CD4-positive, alpha-beta T cell (primary cell): ENCODE data around the gene ILRUN. TPM values are rescaled to one million over a fixed set of nuclear protein-coding genes. Genes with fewer than 3 reads are reported as not detected.
"Not testable (repeated sequence)": the region's sequence is repeated elsewhere in the genome, so short reads cannot be mapped to it uniquely, and the experiment has no call there.

Source experiments
- ATAC-seq: fragments of 200-7000 bp; cut with Tn5 transposase; one replicate; pipeline ENCODE4 v1.10.0; 2022; ENCODE audit warnings: mild to moderate bottlenecking; ENCODE audit not compliant: poor library complexity
- CTCF ChIA-PET: fragments of 350-600 bp; sonication (Branson Sonifier 250); formaldehyde crosslinking; loops from one replicate; lab custom pipeline; 2021; ENCODE audit warnings: antibody characterized with exemption, inconsistent platforms; lab: Charles Lee
- POLR2A ChIA-PET: fragments of 350-600 bp; sonication (Branson Sonifier 250); formaldehyde crosslinking; loops from one replicate; lab custom pipeline; 2021; ENCODE audit warnings: antibody characterized with exemption, inconsistent platforms; lab: Charles Lee
- DNase-seq, 14 experiments: peaks; one replicate each; pipeline ENCODE4 v3.0.0-alpha.2; 2013 to 2020; ENCODE audit warnings: mixed read lengths in 2 of 14
- H3K27ac ChIP-seq, 2 donors: one replicate each; pipeline versions ENCODE4 v1.5.1 to v1.7.0; 2013; ENCODE audit warnings: low read length in 2 of 2, low read depth in 1 of 2, mild to moderate bottlenecking in 1 of 2
- H3K27me3 ChIP-seq, 2 experiments: 1 replicate in 1 of 2; 2 replicates in 1 of 2; pipeline versions ENCODE4 v1.6.1 to v1.7.0; 2013; ENCODE audit warnings: low read length in 2 of 2, control low read depth in 1 of 2, mild to moderate bottlenecking in 1 of 2, moderate library complexity in 1 of 2; ENCODE audit not compliant: insufficient read depth in 2 of 2, control insufficient read depth in 1 of 2
- H3K36me3 ChIP-seq: one replicate; pipeline ENCODE4 v1.6.1; 2013; ENCODE audit warnings: low read length, control low read depth; ENCODE audit not compliant: insufficient read depth
- H3K4me1 ChIP-seq: one replicate; pipeline ENCODE4 v1.6.1; 2013; ENCODE audit warnings: low read length, control low read depth; ENCODE audit not compliant: insufficient read depth
- H3K4me3 ChIP-seq: one replicate; pipeline ENCODE4 v1.5.1; 2013; ENCODE audit warnings: mild to moderate bottlenecking, low read length, moderate library complexity
- H3K9me3 ChIP-seq, 2 experiments: 1 replicate in 1 of 2; 2 replicates in 1 of 2; pipeline versions ENCODE4 v1.6.1 to v1.7.0; 2013; ENCODE audit warnings: low read length in 2 of 2, mild to moderate bottlenecking in 2 of 2, control low read depth in 1 of 2, moderate library complexity in 1 of 2; ENCODE audit not compliant: control insufficient read depth in 1 of 2, insufficient read depth in 1 of 2
- H3K27ac Mint-ChIP-seq: one replicate; pipeline ENCODE4 v1.8.0; 2020; ENCODE audit warnings: mixed read lengths
- H3K27me3 Mint-ChIP-seq: one replicate; pipeline ENCODE4 v1.8.0; 2021; ENCODE audit warnings: mixed read lengths
- H3K36me3 Mint-ChIP-seq: one replicate; pipeline ENCODE4 v1.8.0; 2021; ENCODE audit warnings: low read depth, mixed read lengths
- H3K4me1 Mint-ChIP-seq: one replicate; pipeline ENCODE4 v1.8.0; 2021; ENCODE audit warnings: low read depth, mixed read lengths
- H3K4me3 Mint-ChIP-seq: one replicate; pipeline ENCODE4 v1.8.0; 2020; ENCODE audit warnings: mild to moderate bottlenecking, mixed read lengths
- H3K9me3 Mint-ChIP-seq: one replicate; pipeline ENCODE4 v1.8.0; 2020; ENCODE audit warnings: mixed read lengths
- intact Hi-C, 2 experiments: fragments of 100-400 bp; cut with DNase I in 1 of 2; cut with micrococcal nuclease in 1 of 2; formaldehyde crosslinking; loops; one replicate each; pipeline versions ENCODE4 v1.15.1 to v1.9.0; 2023 to 2025; cut with DNase I, micrococcal nuclease
- total RNA-seq, 174 experiments: library from RNA in 2 of 174; stranded (reverse) in 2 of 174; gene quantifications; one replicate each; pipeline ENCODE4 v1.2.3 and lab custom pipeline; 2021 to 2026
- TF ChIP-seq, protein P1 (sequence below): fragments of 200-600 bp; IDR thresholded peaks from one replicate; pipeline ENCODE4 v1.8.0; 2022; ENCODE audit warnings: antibody characterized with exemption, mild to moderate bottlenecking

ILRUN gene
- total RNA-seq, 2 experiments from 2014 or later: 44.9 to 49.4 TPM

DNA sequence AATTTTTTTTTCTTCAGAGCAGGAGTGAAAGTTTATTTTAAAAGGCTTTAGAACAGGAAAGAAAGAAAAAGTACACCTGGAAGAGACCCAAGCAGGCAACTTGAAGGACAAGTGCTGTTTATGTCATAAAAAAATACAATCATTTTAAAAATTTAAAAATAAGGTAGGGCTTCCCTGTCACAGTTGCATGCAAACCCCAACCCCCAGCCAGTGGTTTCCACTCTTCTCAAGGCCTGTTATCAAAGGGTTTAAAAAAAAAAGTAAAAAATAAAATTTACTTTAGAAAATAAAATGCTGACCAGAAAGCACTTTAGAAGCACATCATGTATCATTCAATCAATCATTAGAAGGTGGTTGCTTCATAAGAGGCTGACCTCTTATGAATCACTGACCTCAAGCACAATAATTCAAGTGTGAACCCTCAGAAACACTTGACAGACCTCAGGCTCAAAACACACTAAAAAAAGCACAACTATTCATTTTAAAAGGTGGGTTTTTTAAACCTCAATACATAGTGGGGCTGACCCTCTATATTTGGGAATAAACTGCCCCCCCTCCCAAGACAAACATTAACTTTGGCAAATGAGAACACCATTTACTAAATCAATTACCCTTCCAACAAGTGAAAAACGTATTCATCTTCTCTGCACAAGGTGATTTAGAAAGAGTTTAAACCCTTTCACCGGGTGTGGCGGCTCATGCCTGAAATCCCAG, 15.6 kb downstream of the ILRUN start:
- Mint-ChIP-seq H3K36me3 (peaks cover 4% of the 10 kb centered on the region), H3K27me3 (no peaks in the 10 kb centered on the region), H3K27ac (no peak overlapping the region), H3K9me3 (no peaks in the 10 kb centered on the region), H3K4me3 (no peak overlapping the region), H3K4me1 (peaks cover 40% of the 10 kb centered on the region)
- Histone ChIP-seq H3K4me1 (peaks cover 29% of the 10 kb centered on the region), H3K4me3 (no peak overlapping the region), H3K36me3 (no peaks in the 10 kb centered on the region), H3K27ac (no peak overlapping the region), H3K27me3 (no peaks in the 10 kb centered on the region), H3K9me3 (no peaks in the 10 kb centered on the region)
- DNase-seq (peak in 1 of 14 experiments; percentile 12), ATAC-seq (no peak)
- ChIA-PET POLR2A (no interaction called here), CTCF (interaction anchor here (0.7 kb wide), 1 partner anchor 1701 kb away, joined by 3 read pairs; no protein-coding TSS in a partner anchor)
- TF ChIP-seq, protein P1, sequence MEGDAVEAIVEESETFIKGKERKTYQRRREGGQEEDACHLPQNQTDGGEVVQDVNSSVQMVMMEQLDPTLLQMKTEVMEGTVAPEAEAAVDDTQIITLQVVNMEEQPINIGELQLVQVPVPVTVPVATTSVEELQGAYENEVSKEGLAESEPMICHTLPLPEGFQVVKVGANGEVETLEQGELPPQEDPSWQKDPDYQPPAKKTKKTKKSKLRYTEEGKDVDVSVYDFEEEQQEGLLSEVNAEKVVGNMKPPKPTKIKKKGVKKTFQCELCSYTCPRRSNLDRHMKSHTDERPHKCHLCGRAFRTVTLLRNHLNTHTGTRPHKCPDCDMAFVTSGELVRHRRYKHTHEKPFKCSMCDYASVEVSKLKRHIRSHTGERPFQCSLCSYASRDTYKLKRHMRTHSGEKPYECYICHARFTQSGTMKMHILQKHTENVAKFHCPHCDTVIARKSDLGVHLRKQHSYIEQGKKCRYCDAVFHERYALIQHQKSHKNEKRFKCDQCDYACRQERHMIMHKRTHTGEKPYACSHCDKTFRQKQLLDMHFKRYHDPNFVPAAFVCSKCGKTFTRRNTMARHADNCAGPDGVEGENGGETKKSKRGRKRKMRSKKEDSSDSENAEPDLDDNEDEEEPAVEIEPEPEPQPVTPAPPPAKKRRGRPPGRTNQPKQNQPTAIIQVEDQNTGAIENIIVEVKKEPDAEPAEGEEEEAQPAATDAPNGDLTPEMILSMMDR: no peak
- intact Hi-C loops: no loop called here

DNA sequence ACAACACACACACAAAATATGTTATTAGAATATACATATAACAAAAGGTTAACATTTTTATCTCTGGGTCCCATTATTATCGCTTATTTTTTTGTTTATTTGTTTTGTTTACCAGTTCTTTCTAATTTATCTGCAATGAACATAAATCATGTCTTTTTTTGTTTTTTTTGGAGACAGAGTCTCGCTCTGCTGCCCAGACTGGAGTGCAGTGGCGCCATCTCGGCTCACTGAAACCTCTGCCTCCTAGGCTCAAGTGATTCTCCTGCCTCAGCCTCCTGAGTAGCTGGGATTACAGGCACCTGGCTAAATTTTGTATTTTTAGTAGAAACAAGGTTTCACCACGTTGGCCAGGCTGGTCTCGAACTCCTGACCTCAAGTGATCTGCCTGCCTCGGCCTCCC, 16.3 kb downstream of the ILRUN start:
- ATAC-seq, H3K27ac Mint-ChIP-seq, H3K9me3 Mint-ChIP-seq, H3K9me3 ChIP-seq, POLR2A ChIA-PET, H3K27ac ChIP-seq, H3K36me3 ChIP-seq, intact Hi-C loops, DNase-seq, H3K4me3 ChIP-seq, H3K27me3 Mint-ChIP-seq, H3K36me3 Mint-ChIP-seq, H3K4me3 Mint-ChIP-seq, CTCF ChIA-PET, H3K27me3 ChIP-seq: not testable (repeated sequence)
- peaks cover 41% of the 10 kb centered on the region for H3K4me1 Mint-ChIP-seq
- peaks cover 29% of the 10 kb centered on the region for H3K4me1 ChIP-seq

DNA sequence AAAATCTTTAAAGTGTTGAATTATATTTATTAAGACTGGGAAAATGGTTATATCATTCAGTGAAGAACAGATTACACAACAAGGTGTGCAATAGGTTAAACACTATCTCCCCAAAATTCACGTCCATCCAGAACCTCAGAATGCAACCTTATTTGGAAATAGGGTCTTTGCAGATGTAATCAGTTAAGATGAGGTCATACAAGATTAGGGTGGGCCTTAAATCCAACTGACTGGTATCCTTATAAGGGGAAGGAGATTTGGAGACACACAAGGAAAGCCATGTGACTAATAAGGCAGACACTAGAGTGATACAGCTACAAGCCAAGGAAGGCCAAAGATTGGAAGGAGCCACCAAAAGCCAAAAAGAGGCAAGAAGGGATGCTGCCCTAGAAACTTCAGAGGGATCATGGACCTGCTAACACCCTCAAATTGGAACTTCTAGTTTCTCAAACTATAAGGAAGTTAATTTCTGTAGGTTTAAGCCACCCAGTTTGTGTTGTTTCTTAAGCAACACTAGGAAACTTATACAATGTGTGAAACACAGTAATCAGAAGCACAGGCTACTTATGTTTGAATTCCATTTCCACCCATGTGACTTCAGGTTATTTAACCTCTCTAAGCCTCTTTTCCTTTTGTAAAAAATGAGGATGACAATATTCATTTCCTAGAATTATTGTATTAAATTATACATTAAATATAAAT, 16.9 kb downstream of the ILRUN start:
- CTCF ChIA-PET: no interaction called here
- H3K4me3 ChIP-seq: no peak overlapping the region
- H3K9me3 Mint-ChIP-seq: no peaks in the 10 kb centered on the region
- TF ChIP-seq, protein P1: no peak
- DNase-seq (no peak), ATAC-seq (no peak)
- peak overlapping the region in 1 of 2 donors; percentile 7 for H3K27ac ChIP-seq
- intact Hi-C loops: no loop called here
- peaks cover 34% of the 10 kb centered on the region for H3K4me1 ChIP-seq
- POLR2A ChIA-PET: no interaction called here
- H3K9me3 ChIP-seq: no peaks in the 10 kb centered on the region
- H3K4me3 Mint-ChIP-seq: no peak overlapping the region
- H3K36me3 Mint-ChIP-seq: peaks cover 4% of the 10 kb centered on the region
- peaks cover 41% of the 10 kb centered on the region for H3K4me1 Mint-ChIP-seq
- no peaks in the 10 kb centered on the region for H3K36me3 ChIP-seq
- no peaks in the 10 kb centered on the region for H3K27me3 ChIP-seq
- H3K27ac Mint-ChIP-seq: peak overlapping the region; percentile 30
- H3K27me3 Mint-ChIP-seq: no peaks in the 10 kb centered on the region
